Superior temporal gyrus (tissue), 1 donor: ENCODE data around the gene TF.
A peak's percentile ranks its signal among the peaks of the same experiment; 100 is the strongest.

Experiments used
- DNase-seq: peaks from one replicate; pipeline ENCODE4 v3.0.0-alpha.2; 2016; ENCODE audit errors: extremely low spot score

TF gene

DNA sequence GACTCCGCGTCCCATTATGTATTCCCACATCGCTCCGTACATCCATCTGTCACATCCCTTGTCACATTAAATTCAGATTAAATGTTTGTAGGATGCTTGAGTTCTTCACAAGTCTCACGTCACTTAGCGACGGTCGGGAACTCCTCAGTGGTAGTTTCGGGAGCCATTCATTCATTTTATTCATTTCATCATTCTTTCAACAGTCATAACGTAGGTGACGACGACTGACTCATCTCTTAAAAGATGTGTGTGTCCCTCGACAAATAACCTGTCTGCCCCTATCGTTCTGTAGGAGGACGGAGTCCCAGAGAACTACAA is 59.1 kb downstream of the TF start:
- DNase-seq = no peak

DNA sequence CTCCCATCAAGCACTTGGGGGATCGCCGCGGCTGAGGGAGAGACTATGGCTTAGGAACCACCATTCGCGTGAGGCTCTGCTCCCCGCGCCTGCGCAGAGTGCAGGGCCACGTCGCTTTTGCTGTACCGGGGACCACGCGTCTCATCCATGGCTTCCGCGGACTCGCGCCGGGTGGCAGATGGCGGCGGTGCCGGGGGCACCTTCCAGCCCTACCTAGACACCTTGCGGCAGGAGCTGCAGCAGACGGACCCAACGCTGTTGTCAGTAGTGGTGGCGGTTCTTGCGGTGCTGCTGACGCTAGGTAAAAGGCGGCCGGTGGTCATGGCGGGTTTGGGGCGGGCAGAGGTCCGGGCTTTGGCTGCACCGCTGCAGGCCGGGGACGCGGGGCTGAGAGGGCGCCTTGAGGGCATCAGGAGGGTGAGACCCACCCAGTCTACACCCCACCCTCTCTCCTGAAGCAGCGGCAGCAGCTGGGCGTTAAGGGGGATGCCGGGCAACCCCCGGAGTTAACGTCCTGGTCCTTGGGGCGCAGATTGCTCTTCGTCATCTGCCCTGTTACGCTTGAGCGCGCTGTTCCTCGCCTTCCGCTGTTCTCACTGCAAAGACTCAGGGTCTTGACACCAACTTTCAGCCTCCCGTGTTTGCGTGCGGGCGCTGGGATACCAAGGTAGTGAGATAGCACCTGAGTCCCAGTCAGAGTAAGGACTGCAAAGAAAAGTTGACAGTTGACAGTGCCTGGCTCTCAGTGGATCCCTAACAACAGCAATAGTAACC is 59.7 kb downstream of the TF start, which contains the start of gene SRPRB:
Gene SRPRB, plus strand, starts transcription at position 114 of the 774 bp plus-strand sequence. Its CDS starts 34 bp downstream, at position 148.
- peak; percentile 98 for DNase-seq

- no peak for DNase-seq
Measured at GRCh38 chr3:133812872-133813271, 66.7 kb downstream of the TF start.

GRCh38 chr3:133815386-133815785 is 69.2 kb downstream of the TF start:
- no peak for DNase-seq

DNA sequence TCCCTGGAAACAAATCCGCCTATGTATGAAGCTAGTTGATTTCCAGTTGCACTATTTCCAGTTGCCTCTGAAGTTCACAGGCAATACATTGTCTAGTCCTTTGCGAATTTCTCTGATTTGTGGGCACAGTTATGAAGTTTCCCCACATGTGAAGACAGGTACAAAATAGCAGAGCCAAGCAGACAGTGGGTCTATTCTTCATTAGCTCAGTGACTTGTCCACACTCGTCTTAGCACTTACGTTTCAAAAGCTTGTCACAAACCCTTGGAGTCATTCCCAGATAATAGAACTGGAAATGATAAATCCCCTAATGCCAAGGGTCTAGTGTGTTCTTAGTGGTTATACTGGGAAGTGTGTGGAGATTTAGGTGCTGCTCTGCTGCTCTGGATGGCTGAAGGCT is 73.9 kb downstream of the TF start:
- no peak for DNase-seq

DNA sequence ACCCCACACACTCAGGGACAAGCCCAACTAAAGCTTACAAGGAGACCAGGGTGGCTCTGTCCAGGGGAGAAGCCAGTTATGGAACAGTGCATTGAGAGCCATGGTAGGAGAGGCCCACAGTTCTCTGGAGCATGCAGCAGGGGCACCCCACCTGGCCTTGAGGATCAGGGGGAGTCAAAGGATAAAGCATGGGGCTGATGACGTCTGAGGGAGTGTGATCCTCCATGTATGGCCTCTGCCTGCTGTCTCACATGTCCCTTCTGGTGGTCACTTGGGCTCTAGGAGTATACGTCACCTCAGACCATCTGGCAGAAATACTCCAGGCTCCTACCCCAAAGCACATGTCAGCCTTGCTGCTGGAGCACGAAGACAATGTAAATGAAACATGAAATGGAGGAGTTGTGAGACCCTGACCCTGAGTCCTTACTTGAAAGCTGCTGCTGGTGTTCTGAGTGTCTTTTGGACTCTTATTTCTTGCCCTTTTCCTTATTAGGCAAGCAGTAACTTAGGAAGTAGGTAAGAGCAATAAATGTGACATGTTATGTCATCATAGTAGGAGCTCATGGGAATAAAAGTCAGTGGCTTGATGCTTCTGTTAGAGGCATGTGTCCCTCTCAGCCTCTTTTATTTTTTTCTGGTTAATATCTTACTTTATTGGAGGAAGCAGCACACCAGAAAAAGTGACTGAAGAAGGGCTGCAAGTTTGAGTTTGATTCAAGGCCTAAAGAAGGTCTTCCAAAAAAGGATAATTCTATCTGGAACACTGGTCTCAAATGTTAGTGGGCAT is 74.9 kb downstream of the TF start:
- DNase-seq = no peak

- no peak for DNase-seq
Measured at GRCh38 chr3:133821767-133822638, 75.8 kb downstream of the TF start.

GRCh38 chr3:133824961-133825485 is 78.8 kb downstream of the TF start:
- no peak for DNase-seq

- no peak for DNase-seq
Measured at GRCh38 chr3:133825969-133826727, 80.0 kb downstream of the TF start.

DNA sequence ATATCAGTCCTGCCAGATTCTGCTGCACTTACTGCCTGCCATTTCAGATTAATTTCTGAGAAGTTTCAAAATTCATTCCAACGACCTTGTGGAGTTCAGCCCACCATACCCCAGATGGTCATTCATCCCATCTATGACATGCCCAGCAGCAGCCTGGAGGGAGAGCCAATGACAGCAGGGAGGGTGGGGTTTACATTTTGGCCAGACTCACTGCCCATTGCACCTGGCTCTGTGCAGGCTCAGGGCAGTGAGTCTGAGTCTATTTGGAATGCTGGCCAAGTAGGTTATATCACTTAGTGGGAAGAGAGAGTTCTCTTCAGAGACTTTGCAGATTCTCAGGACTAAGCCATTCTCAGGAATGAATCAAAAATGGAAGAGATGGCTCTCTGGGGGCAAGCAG is 80.9 kb downstream of the TF start:
- no peak for DNase-seq

- DNase-seq = no peak
Measured at GRCh38 chr3:133827684-133828083, 81.5 kb downstream of the TF start.

DNA sequence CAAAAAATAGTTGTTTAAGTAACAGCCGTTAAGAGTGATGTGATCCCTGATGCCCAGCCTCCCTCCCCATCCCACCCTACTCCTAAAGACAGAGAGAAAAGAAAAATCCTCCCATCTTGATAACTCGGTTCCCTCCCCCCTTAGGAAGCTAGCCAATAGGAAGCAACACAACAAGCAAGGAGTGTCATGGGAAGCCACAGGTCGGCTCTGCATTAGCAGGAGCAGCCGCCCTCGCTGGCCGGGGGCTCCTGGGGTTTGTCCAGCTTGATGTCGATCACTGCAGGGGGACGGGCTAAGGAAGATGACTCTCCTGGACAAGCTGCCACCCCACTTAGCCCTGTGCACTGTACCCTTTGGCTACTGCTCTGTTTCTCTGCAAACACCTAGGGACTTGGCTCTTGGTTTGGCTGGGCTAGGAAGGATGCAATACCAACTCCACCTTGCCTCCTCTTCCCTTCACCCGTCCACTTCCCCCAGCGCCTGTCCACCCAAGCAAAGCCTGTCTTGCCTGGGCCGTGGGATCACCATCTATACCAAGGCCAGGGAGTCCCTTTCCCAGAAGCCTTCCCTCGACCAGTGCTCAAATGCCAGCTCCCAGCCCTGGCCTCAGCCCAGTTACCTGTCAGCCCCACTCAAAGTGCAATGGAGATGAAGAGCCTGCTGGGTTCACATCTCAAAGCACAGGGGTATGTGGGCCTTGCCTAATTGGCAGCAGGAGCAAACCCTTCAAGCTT is 82.5 kb downstream of the TF start:
- no peak for DNase-seq

DNA sequence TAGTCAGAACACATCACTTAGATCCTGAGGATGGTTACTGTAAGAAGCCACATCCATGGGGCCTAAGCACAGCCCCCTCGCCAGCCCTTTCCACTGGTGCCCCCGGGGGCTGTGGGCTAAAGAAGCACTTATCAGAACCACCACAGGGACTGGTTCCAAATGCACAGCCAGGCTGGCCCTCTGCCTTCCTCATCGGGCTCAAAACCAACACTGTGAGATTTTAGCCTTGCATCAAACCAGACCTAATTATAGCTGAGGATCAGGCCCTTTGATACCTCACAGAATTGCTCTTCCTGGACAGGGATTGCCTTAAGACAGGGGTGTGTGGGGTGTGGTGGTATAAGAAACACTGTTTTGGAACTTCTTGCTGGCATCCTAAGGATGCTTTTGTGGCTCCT is 83.1 kb downstream of the TF start:
- DNase-seq = no peak

DNA sequence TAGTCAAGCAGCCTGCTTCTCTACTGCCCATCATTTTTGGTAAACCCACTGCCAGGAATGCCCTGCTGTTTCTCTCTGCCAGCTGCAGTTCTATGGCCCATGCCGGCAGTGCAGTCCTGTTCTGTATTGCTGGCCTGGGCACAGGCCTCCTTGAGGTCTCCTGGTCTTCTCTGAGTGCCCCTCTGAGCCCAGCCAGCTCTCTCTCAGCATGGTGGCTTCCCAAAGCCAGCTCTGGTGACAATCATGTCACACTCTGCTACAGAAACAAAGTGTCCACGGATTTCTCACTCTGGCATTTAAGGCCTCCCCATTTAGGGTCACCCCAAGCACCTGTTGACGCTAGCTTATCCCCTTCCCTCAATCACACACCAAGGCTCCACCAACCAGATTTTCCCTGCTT is 83.9 kb downstream of the TF start:
- DNase-seq = no peak

- DNase-seq = no peak
Measured at GRCh38 chr3:133831966-133832801, 86.0 kb downstream of the TF start.

DNA sequence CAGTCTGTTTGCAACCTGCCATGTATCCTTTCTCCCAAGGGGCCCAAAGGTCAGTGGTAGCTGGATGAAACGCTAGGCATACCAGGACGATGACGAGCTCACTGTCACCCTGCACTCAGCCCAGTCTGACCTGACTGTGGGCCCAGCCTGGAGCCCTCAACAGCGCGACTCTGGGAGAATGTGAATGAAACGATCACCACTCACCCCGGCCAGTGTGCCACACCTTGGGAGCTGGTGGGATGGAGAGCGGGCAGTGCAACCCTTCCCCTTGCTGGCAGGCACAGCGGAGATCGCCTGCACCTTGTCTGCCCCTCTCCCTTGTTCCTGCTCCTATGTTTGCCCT is 86.6 kb downstream of the TF start:
- DNase-seq = no peak

DNA sequence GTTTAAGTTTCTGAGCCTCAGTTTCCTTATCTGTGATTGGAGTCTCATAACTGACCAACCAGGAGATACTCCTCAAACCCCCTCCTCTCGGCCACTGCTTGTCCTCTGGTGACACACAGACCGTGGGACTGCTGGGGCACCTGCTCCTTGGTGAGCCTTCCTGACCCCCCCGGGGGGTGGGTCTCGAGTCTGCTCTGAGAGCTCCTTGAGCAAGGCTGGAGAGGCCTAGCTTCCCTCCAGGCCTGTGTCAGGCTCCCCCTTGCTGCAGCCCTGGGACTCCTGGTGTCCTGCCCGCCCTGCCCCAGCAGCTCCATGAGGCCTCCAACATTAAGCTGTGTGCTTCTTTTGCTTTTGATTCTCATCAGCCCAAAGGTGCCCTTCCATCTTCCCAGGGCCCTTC is 87.1 kb downstream of the TF start:
- no peak for DNase-seq

DNA sequence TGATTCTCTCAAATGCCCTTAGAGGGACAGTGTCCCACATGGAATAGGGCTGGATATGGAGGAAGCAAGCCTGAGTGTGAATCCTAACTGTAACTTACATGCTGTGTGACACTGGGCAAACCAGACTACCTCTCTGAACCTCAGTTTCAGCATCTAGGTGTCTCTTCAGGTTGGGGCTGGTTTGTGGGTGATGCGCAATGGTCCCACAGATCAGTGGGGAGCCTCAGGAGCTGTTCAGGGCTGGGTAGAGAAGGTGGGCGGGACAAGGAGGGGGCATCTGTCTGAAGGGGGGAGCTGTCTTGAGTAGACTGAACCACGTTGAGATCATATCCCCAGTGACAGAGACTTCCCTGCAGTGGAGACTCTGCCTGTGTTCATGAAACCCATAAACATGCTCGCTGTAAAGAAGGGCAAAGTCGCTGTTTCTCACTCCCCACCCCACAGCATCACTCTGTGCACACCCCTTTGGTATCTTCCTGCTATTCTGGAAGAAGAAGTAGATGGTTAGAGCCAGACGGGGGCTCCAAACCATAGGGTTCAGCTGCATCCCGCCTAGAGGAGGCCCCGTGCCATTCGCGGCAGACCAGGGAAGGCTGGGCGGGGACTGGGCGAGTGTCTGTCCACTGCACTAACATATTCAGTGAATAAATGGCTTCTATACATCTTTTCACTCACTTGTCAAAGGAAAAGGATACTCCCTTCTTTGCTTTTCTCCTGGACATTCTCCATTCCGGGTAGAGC is 87.9 kb downstream of the TF start:
- DNase-seq = no peak
